Fibroblast of lung (primary cell): ENCODE results near the gene BID.

Source experiments
- CTCF ChIP-seq, 2 donors: IDR thresholded peaks in 1 of 2; conservative IDR thresholded peaks in 1 of 2; 1 replicate in 1 of 2; 2 replicates in 1 of 2; pipeline ENCODE4 v1.5.1; 2011 to 2012; ENCODE audit warnings: low read length in 2 of 2, control low read depth in 1 of 2, inconsistent platforms in 1 of 2, low read depth in 1 of 2, mild to moderate bottlenecking in 1 of 2
- EZH2 ChIP-seq: IDR thresholded peaks from 2 replicates; pipeline ENCODE4 v1.5.1; 2012; ENCODE audit warnings: low read length, control low read depth, mild to moderate bottlenecking; ENCODE audit errors: missing control alignments

GRCh38 chr22:17780116-17780740 is 6.0 kb upstream of the BID start:
- TF ChIP-seq CTCF (conservative IDR thresholded peaks at IDR 0.05 in 1 of 2, IDR thresholded peaks at IDR 0.05 in 1 of 2; ENCODE audit: low read depth in 1 of 2, low read length in 2 of 2) (no peak), EZH2 (no peak)
